ENCODE results near the gene ASPRV1.

ASPRV1 gene

DNA sequence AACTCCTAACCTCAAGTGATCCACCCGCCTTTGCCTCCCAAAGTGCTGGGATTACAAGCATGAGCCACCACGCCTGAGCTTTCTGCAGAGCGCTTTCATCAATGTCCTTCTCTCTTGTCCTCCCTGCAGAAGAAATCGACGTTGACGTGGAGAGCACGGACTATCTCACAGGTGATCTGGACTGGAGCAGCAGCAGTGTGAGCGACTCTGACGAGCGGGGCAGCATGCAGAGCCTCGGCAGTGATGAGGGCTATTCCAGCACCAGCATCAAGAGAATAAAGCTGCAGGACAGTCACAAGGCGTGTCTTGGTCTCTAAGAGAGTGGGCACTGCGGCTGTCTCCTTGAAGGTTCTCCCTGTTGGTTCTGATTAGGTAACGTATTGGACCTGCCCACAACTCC lies 23.5 kb downstream of the ASPRV1 start:
- DNase-seq: no peak

DNA sequence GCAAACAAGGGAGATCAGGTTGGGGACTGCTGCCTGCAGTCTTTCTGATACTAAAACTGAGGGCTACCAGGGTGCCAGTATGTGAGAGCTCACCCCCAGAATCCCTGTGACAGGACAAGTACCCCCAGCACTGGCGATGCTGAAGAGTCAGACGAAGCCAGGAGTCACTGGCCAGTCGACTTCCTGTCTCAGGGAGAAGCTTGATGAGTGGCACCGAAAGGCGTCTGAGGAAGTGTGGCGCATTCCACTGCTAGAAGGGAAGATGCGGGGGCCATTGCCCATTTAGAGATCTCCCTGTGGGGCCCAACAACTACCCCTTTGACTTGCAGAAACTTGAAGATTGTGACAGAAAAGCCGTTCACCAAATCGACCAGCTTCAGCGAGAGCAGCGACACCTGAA lies 24.5 kb downstream of the ASPRV1 start:
- DNase-seq: no peak

DNA sequence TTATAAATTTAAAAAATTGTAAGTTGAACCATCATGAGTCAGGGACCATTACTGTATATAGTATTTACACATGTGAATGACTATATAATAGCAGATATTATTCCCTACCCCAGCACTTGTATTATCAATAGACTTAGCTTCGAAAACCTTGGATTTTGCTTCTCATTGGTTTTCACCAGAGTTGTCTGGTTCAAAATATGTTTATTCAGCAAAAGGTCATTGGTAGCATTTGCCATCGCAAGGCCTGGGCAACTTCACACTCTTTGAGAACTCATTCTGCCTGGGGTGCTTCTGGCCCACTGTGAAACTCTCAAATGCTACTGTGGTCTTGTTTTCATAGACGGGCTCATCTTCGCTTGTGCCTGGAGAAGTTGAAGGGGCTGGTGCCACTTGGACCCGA lies 26.4 kb downstream of the ASPRV1 start:
- no peak for DNase-seq

DNA sequence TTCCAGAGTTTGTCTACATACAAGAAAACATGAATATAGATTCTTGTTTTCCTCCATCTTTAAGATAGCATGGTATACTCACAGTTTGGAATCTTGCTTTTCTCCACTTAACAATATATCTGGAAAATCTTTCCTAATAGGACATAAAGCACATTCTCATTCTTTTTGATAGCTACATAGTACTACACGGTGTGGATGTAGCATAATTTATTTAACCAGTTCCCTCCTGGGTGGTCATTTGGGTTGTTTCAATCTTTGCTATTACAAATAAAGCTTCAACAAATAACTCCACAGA lies 26.9 kb downstream of the ASPRV1 start:
- DNase-seq: no peak

DNA sequence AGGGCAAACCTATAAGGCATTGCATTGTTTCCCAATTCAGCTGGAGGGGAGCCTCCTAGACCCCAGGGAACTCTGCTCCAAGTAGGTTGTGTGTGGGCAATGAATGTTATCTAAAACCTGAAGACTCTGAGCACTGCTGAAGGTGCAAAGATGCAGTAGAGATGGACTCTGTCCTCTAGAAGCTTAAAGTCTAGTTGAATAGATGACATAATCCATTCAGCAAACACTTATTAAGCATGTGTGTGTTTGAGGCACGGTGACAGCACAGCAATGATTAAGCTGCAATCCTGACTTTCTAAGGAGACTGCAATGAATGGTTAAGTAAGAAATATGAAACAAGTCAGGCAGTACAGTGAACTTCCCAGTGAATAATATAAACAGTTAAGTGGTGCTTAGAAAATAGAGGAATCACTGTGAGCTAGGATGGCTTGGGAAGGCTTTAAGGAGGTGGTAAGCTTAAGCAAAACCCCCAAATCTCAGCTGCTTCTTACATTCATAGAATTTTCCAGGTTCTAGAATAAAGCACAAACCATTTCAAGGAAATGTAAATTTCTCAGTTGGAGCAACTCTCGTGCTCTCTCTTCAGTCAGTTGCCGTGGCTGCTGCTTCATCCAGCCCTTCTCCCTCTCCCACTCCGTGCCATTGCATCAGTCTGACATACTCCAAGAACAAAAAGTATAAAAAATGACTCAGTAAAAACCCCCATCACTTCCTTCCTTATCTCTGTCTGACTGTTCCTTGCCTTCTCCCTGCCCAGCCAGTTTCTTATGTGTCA lies 27.4 kb downstream of the ASPRV1 start:
- peak; percentile 13 for DNase-seq

DNA sequence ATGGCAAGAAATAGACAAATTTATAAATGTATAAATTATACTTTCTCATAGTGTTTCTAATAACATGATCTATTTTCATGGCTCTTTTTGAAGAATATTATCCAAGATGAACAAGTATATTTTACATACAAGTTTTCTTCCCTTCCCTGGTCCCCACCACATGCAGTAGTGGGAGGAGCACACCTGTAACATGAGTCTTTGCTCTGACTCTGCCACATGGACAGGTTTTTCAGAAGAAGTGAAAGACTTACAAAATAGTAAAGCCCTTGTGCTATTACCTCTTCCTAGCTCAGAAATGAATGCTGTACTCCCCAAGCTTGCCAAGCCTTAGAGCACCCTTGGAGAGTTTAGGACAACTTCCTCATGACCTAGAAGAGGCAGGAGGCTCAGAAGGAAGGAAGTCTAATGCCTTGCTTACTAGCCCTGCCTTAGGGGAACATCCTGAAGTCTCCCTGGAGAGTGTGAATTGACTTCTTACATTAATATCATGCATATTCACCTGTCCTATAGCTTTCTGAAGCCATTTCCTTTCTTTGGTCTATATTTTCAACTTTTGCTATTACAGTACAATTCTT lies 28.1 kb downstream of the ASPRV1 start:
- no peak for DNase-seq

DNA sequence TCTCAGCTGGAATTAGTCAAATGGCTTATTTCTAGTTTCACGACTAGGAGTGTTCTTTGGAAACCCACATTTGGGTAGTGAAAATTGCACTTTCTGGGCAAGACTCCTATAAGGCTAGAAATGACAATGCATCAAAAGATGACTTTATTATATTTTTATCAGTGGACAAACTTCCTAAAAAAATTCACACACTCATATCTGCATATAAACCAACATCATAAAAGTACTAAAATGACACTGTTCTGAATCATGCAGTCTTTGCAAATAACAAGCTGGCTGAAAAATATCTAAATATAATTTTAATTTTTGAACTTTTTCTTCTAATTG lies 28.9 kb downstream of the ASPRV1 start:
- no peak for DNase-seq

DNA sequence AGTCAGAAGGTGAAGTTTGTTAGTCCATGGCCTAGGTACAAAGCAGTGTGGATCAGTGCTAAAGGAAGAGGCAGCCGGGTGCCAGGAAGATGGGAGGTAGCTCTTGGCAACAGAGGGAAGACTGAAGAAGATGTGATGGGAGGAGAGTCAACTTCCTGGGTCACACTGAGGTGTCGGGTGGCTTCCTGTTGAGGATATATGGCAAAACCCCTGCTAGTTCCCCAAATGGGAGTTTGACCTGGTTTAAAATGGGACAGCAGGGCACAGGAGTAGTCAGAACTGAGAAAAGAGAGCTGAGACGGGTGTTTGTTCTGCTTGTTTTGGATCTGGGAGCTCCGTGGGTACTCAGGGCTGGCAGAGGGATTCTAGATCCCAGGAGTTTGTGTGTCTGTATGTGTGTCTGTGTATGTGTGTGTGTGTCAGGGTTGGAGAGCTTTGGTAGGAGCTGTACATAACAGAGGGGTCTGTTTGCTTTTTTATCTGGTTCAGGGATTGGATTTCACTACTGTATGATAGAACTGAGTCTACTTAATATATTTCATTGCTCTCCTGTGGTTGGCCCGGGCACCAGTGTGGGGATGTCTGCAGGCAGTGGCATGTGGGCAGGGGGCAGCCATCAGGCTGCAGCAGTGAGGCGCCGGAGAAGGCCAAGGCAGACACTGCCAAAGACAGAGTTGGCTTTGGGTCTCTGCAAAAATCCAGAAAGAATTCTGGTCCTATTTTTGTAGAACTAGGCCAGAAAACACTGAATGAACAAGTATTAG lies 29.4 kb downstream of the ASPRV1 start:
- no peak for DNase-seq

DNA sequence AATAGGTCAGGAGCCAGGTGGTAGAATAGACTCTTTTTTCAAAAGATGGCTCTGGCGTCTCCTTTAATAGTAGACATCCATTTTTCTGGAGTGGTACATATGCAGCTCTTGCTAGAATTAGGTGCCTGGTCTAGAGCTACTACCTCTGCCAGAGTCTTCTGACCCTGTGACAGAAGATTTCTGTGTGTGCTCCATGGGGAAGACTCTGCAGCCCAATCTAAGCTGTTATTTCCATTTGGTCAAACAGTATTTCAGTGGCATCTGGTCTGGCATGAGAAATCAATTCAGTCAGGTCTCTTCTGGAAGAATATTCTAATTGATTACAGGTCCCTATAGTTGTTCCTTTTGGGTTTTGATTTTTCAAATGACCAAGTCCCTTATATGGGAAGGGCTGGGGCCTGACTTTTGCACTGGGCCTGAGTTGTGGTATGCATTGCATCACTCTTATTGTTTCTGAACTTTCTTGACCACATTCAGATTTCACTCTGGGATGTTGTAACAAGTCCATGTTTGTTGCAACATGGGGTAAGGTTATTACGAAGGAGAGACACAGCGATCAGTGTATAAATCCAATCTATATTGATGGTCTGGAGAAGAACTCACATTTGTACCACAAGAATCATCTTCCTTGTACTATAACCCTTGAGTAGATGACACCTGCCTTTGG lies 34.4 kb downstream of the ASPRV1 start:
- DNase-seq: no peak

DNA sequence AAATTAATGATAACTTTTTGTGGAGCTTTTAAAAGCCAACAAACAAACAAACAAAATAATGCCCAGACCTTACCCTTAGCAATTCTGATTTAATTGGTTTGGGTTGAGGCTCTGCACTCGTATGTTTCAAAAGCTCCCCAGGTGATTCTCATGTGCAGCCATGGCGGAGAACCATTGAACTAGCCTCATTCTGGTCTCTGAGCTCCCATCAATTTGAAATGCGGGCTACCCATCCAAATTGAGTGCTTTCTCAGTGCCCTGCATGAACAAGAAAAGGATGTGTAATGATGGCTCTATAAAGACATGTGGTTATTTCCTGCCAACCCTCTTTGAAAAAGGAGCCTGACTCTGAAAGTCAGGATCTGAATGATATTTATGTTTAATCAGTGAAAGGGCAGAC lies 38.3 kb downstream of the ASPRV1 start:
- DNase-seq: no peak

DNA sequence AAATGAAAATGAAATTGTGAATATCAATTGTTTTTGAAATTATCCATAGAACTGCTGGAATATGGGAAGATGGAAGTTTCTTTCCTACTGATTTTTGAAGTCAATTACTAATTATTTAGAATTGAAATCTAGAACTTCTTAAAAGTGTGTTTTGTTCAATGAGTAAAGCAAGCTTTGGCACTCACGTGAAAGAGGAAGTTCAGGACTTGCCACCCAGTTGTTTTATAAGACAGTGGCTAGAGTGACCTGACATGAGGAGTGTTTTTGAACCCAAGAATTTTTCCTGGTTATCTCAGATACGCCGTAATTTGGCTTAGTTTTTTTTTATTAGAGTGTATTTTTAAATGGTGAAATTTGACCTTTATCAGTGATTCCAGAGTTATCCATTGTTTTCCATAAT lies 43.0 kb downstream of the ASPRV1 start:
- DNase-seq: no peak

DNA sequence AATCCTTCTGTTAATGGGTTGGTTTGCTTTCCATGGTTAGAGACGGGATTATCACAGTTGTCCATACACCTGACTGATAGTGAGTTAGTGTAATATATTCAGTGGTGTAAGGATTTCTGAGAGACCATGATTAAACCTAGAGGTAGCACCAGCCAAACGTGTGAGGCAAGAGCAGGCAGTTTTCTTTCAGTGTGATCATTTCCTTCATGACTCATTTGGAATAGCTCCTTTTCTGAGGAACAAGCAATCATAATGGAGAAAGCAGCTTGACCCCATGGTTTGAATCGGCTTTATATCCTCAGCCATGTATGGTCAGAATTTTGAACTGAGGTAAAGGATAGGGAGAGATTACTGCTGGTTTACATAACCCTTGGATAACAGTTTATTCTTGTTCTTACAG lies 43.6 kb downstream of the ASPRV1 start:
- DNase-seq: no peak

DNA sequence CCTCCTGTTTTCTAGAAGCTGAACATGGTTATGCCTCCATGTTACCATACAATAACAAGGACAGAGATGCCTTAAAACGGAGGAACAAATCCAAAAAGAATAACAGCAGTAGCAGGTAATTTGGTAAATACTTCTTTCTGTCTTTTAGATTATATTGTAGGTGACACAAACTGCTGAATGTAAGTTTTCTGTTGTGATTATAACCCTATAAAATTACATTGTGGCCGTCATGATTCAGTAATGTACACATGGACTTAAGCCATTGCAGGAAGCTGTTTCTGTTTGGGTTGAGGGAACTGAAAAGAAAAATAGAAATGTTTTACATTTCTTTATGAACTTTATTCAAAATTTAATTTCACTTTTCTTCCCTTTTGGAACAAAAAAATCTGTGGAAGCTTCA lies 45.3 kb downstream of the ASPRV1 start:
- DNase-seq: no peak

DNA sequence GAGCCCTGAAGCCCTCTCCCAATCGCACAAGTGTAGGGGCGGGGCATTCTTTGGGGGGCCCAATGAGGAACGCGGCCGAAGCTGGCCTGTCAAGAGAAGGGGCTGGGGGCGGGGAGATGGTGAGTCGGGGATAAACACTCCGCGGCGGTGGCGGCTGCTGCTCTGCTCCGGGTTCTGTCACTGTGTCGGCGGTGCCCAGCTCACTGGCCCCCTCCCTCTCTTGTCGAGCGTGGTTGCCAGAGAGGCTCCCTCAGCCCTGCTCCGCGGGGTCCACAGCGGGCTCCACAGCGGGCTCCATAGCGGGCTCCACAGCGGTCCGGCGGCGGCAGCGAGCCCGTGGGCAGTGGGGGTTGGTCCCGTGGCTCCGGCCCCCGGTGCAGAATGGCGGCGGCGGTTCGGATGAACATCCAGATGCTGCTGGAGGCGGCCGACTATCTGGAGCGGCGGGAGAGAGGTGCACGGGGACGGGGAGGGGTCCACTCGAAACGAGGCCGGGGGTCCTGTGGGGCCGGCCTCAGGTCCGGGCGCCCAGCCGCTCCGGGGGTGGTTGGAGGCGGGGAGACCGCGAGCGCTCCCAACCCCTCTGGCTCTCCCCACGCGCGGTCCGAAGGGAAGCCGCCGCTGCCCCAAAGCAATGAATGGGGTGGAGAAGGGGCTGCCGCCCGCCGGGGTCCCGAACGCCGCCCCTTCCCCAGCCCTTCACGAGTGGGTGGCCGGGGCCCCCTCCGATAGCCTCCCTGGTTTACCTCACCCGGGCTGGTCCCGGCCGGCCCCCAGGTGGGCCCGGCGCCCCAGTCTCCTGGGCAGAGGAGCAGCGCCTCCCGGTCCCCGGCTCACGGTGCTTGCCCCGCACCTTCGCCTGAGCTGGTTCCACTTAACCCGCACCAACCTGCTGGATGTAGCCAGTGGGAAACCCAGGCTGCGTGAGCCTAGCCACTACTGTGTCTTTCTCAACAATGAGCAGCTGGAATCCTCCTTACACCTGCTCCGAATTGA lies 46.2 kb downstream of the ASPRV1 start, which contains the start of gene MXD1:
MXD1 (plus strand) TSS at position 160 of the 996 bp plus-strand sequence; CDS start at position 382, 222 bp downstream.
- DNase-seq: peak; percentile 100

DNA sequence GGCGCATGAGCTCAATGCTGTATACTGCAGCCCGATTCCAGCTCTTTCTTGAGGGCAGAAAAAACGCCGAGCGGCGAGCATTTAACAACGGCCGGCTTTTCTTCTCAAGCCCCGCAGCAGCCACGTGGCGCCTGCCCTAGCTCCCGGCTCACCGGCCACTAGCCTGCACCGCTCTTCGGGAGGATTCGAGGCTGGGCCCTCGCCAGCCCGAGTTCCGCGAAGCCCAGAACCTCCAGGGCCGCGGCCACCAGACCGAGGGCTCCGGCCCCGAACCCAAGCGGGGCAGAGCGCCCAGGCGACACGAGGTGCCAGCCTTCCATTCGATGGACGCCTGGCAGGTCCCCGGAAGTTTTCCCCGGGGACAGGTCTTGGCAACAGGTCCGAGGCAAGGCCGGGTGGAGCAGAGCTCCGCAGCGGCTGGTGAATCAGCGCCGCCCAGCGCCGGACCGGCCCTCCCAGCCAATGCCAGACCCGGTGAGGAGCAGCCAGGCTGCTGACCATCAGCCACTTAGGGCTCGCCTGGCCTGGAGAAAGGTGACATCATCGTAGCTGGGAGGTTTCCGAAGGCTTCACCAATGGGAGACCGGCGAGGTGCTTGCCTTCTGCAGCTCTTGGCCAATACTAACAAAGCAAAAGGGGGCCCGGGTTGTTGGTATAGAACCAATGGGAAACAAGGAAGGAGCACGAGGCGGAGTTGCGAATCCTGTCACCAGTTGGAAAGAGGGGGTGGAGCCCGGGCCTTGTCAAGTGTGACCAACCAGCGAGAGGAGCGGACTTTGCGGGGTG lies 47.1 kb downstream of the ASPRV1 start:
- DNase-seq: peak; percentile 48

DNA sequence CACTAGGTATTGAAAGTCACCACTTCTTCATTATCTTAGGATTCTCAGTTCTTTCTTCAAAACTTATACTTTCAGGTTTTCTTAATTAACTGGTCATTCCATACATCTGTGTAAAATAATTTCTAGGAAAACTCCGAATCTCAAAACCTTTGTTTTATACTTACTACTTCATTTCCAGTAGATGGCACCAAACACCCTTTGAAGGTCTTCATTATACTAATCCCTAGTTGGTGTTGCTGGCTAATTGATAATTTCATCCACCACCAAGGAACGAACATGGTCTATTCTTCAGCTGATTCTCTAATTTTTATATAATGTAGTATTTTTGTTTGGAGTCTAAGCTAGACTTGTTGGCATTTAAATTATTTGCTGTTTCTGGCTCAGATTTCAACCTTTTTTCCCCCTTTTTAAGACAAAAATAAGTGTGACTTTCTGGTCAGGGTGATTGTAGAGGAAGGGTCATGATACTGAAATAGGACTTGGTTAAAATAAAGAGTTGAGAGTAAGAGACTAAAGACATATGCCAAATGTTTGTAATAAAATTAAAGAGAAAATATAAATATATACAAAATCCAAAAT lies 49.4 kb downstream of the ASPRV1 start:
- no peak for DNase-seq

Measured in activated naive CD4-positive, alpha-beta T cell treated with Interleukin-2 at 50 U/mL for 16 hours (primary cell).